Sigmoid colon (tissue), 7 donors: ENCODE measurements around the gene ELMO1. TPM values are rescaled to one million over a fixed set of nuclear protein-coding genes. Genes with fewer than 3 reads are reported as not detected.

ENCODE experiments used
- DNase-seq: peaks from one replicate; pipeline ENCODE4 v3.0.0-alpha.2; 2019
- H3K27ac ChIP-seq, 4 donors: fragments of 200-600 bp; sonication (generic); one replicate each; pipeline ENCODE4 v1.5.1; 2016 to 2019; ENCODE audit warnings: mild to moderate bottlenecking in 1 of 4
- H3K27me3 ChIP-seq, 3 donors: fragments of 200-600 bp; sonication (generic); one replicate each; pipeline ENCODE4 v1.5.1; 2019; ENCODE audit warnings: mild to moderate bottlenecking in 1 of 3
- H3K36me3 ChIP-seq, 4 donors: fragments of 200-600 bp; sonication (generic); one replicate each; pipeline ENCODE4 v1.5.1; 2016 to 2019
- H3K4me1 ChIP-seq, 4 donors: fragments of 200-600 bp; sonication (generic); one replicate each; pipeline ENCODE4 v1.5.1; 2017 to 2019
- H3K4me3 ChIP-seq, 4 donors: fragments of 200-600 bp; sonication (generic); one replicate each; pipeline ENCODE4 v1.5.1; 2017 to 2019; ENCODE audit warnings: mild to moderate bottlenecking in 2 of 4, moderate library complexity in 1 of 4
- H3K9me3 ChIP-seq, 4 donors: fragments of 200-600 bp in 3 of 4; sonication (generic) in 3 of 4; one replicate each; pipeline versions ENCODE4 v1.5.1 to v1.6.1; 2013 to 2019
- EP300 ChIP-seq, 4 donors: sonication (generic); formaldehyde crosslinking; IDR thresholded peaks; one replicate each; pipeline ENCODE4 v1.6.1; 2017; ENCODE audit warnings: antibody characterized with exemption in 4 of 4
- POLR2A ChIP-seq, 2 donors: fragments of 450-650 bp; IDR thresholded peaks; one replicate each; pipeline ENCODE4 v1.6.1; 2016; ENCODE audit warnings: antibody characterized with exemption in 2 of 2, mild to moderate bottlenecking in 2 of 2, moderate library complexity in 2 of 2
- POLR2AphosphoS5 ChIP-seq, 4 donors: sonication (generic); formaldehyde crosslinking; IDR thresholded peaks; one replicate each; pipeline ENCODE4 v1.6.1; 2017; ENCODE audit warnings: antibody characterized with exemption in 4 of 4
- WGBS, 2 donors: extraction: QIAGEN DNeasy Blood & Tissue Kit; methylation state at CpG; one replicate each; pipeline ENCODE4 v1.1.7; 2013; 5-methylcytosine and 5-hydroxymethylcytosine counted together
- intact Hi-C: fragments of 100-400 bp; cut with DNase I; formaldehyde crosslinking; loops from one replicate; pipeline ENCODE4 v1.15.1; 2023
- polyA plus RNA-seq, 3 donors: library from polyadenylated mRNA; stranded (reverse); fragments of 200-250 nt; gene quantifications; one replicate each; pipeline ENCODE4 v1.2.3, GENCODE V29; 2013
- total RNA-seq, 4 donors: library from RNA; depleted of rRNA; stranded (reverse); fragments of >200 nt; gene quantifications; one replicate each; pipeline ENCODE4 v1.1.0, GENCODE V29; 2016
- TF ChIP-seq, protein P1 (sequence below), 4 experiments: fragments of 450-650 bp in 3 of 4; fragments of 200-600 bp in 1 of 4; IDR thresholded peaks; one replicate each; pipeline ENCODE4 v1.5.1; 2016 to 2019; ENCODE audit warnings: antibody characterized with exemption in 4 of 4, mild to moderate bottlenecking in 3 of 4, moderate library complexity in 2 of 4
- donor health status: healthy with polysubstance abuse.
- donor health status: Bipolar disorder and iron deficiency.
- donor health status: healthy.

The ELMO1 gene
- total and polyA plus RNA-seq, 7 donors: 2.3 to 63.1 (median 33.9) TPM

DNA sequence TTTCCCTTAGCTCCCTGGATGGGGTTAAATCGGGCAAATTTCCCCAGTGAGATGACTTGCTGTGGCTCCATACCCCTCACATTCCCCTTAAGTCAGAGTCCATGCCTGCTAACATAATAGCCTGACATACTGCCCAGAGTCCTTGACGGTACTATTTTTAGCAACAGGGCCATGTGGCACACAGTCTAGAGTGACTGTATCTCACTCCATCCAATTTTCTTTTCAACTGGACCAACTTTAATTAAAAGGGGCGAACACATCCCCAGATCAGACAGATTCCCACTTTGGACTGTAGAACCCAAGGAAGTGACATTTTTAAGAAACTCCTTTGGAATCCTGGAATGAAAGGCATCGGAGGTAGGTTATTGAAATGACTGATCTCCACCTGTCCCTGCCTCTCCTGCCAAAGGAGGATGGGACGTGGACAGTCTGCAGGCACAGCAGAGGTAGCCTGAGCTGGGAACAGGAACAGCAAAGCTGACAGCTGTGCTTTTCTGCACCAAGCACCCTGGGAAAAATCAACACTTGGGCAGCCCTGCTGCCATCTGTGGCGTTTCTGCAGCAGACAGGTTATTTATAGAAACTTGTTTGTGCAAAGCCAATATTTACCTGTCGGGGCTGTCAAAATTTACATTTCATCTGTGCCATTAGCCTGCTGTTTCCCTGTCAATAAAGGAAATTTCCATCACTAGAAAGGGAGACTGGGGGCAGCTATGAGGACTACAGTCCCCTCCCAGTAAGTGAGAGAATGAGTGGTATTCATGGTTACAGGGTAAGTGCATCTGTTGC lies 502.9 kb downstream of the ELMO1 start:
- intact Hi-C loops: no loop called here
- no peak for DNase-seq
- Histone ChIP-seq H3K4me1 (peaks cover 0 to 30% (median 20%) of the 10 kb centered on the region in 4 donors), H3K27ac (no peak overlapping the region), H3K4me3 (no peak overlapping the region), H3K36me3 (no peaks in the 10 kb centered on the region), H3K9me3 (peaks cover 0 to under 1% (median 0%) of the 10 kb centered on the region in 4 donors), H3K27me3 (no peaks in the 10 kb centered on the region)
- 36 to 66% methylated on average over 7 of the region's 7 CpGs for WGBS, 2 donors
- TF ChIP-seq POLR2AphosphoS5 (IDR thresholded peaks at IDR 0.05) (no peak), EP300 (IDR thresholded peaks at IDR 0.05) (no peak), POLR2A (IDR thresholded peaks at IDR 0.05) (no peak)
- TF ChIP-seq, protein P1, sequence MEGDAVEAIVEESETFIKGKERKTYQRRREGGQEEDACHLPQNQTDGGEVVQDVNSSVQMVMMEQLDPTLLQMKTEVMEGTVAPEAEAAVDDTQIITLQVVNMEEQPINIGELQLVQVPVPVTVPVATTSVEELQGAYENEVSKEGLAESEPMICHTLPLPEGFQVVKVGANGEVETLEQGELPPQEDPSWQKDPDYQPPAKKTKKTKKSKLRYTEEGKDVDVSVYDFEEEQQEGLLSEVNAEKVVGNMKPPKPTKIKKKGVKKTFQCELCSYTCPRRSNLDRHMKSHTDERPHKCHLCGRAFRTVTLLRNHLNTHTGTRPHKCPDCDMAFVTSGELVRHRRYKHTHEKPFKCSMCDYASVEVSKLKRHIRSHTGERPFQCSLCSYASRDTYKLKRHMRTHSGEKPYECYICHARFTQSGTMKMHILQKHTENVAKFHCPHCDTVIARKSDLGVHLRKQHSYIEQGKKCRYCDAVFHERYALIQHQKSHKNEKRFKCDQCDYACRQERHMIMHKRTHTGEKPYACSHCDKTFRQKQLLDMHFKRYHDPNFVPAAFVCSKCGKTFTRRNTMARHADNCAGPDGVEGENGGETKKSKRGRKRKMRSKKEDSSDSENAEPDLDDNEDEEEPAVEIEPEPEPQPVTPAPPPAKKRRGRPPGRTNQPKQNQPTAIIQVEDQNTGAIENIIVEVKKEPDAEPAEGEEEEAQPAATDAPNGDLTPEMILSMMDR (IDR thresholded peaks at IDR 0.05): no peak

DNA sequence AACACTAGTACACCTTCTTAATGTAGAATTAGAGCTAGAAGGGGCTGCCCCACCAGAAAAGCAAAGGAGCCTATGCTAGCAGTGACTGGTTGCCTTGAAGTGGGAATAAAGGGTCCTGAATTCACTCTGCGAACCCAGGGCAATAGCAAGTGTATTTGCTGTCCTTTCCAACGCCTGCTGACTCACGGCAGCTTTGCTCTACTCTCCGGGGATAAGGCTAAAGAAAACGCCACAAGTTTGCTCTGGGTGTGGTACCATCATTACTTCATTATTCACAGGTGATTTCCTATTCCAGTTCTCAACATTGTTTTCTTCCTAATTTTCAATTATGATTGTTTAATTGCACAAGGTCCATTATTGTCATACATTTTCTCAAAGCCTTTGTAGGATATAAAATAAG lies 503.8 kb downstream of the ELMO1 start:
- intact Hi-C loops: no loop called here
- no peak overlapping the region for H3K4me3 ChIP-seq
- no peak overlapping the region for H3K27ac ChIP-seq
- peaks cover 0 to 30% (median 19%) of the 10 kb centered on the region in 4 donors for H3K4me1 ChIP-seq
- no peaks in the 10 kb centered on the region for H3K36me3 ChIP-seq
- H3K27me3 ChIP-seq: no peaks in the 10 kb centered on the region
- TF ChIP-seq POLR2A (IDR thresholded peaks at IDR 0.05): no peak
- no peak for TF ChIP-seq EP300 (IDR thresholded peaks at IDR 0.05)
- TF ChIP-seq POLR2AphosphoS5 (IDR thresholded peaks at IDR 0.05): no peak
- TF ChIP-seq, protein P1 (IDR thresholded peaks at IDR 0.05): no peak
- no peak for DNase-seq
- H3K9me3 ChIP-seq: peaks cover 0 to 7% (median 2%) of the 10 kb centered on the region in 4 donors
- WGBS, 2 donors: 46 to 74% methylated on average over 5 of the region's 5 CpGs

DNA sequence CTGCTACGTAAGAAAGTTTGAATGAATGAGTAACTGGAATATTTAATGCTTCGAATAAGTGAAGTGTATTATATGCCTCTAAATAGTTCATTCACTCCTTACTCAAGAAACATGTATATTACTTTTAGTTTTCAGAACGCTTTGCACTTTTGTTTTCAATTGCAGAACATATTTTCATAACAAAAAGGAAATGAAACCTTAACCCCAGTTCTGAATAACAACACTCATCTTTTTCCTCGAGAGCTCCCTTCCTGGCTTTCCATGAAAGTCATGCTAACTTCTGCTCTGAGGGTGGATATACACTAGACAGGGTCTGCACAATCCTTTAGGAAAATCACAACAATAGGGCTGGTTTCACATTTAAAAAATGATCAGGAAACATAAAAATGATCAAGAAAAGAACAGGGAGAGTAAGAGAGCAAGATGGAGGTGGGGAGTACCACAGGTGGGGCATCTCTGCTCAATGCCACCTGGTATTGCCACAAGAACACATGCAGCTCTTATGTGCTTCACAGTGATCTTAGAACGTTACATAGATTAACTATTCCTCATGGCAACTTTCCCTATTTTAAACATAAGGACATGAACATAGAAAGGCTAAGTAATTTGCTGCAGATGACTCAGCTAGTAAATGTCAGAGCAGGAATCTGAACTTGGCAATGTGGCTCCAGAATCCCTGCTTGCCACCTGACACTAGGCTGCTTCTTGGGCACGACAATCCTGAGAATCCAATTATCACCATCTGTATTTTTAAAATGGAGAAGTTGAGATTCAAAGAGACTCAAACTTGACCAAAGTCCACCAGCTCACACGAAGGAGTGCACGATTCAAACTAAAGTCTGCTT lies 504.9 kb downstream of the ELMO1 start:
- DNase-seq: no peak
- no peaks in the 10 kb centered on the region for H3K27me3 ChIP-seq
- H3K27ac ChIP-seq: no peak overlapping the region
- 69 to 78% methylated on average over 8 of the region's 8 CpGs for WGBS, 2 donors
- peaks cover 0 to 30% (median 17%) of the 10 kb centered on the region in 4 donors for H3K4me1 ChIP-seq
- peaks cover 0 to 13% (median 7%) of the 10 kb centered on the region in 4 donors for H3K9me3 ChIP-seq
- TF ChIP-seq, protein P1 (IDR thresholded peaks at IDR 0.05): no peak
- TF ChIP-seq POLR2A (IDR thresholded peaks at IDR 0.05): no peak
- no peak for TF ChIP-seq EP300 (IDR thresholded peaks at IDR 0.05)
- no peak for TF ChIP-seq POLR2AphosphoS5 (IDR thresholded peaks at IDR 0.05)
- no peak overlapping the region for H3K4me3 ChIP-seq
- intact Hi-C loops: no loop called here
- H3K36me3 ChIP-seq: no peaks in the 10 kb centered on the region

GRCh38 chr7:36942955-36943354 lies 505.7 kb downstream of the ELMO1 start:
- Histone ChIP-seq H3K4me1 (peaks cover 0 to 30% (median 17%) of the 10 kb centered on the region in 4 donors), H3K27me3 (no peaks in the 10 kb centered on the region), H3K27ac (no peak overlapping the region), H3K4me3 (no peak overlapping the region), H3K9me3 (peaks cover 2 to 19% (median 14%) of the 10 kb centered on the region in 4 donors), H3K36me3 (no peaks in the 10 kb centered on the region)
- TF ChIP-seq, protein P1 (IDR thresholded peaks at IDR 0.05): no peak
- no peak for TF ChIP-seq EP300 (IDR thresholded peaks at IDR 0.05)
- TF ChIP-seq POLR2A (IDR thresholded peaks at IDR 0.05): no peak
- TF ChIP-seq POLR2AphosphoS5 (IDR thresholded peaks at IDR 0.05): no peak
- WGBS, 2 donors: 87 to 95% methylated on average over 9 of the region's 9 CpGs
- DNase-seq: no peak
- intact Hi-C loops: no loop called here
